Measurements from ENCODE around the gene DIPK1A. TPM values are rescaled to one million over a fixed set of nuclear protein-coding genes. Genes with fewer than 3 reads are reported as not detected.
A peak's percentile ranks its signal among the peaks of the same experiment; 100 is the strongest.

Gene DIPK1A
- total and polyA plus RNA-seq, 9 donors, result 5.9 to 11.0 (median 9.1) TPM

DNA sequence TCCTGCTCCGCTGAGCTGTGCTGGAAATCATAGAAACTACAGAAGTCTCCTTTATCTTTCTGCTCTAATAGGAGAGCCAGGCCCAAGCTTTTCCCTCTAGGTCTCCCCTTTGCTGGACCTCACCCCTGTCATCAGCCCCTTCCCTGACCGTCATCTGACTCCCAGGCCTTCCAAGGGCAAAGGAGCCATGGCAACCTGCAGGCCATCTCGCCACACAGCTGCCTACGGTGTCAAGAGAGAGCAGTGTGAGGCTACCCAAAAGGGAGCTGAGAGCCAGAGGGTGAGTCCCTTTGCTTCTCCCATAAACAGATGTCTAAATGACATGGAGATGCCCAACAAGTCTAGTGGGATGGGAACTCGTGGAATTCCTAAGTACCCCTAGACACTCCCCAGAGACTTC, 37.6 kb upstream of the DIPK1A start:
- no peak for DNase-seq
- H3K27me3 ChIP-seq (ENCODE audit: control insufficient read depth, insufficient read depth, low read length), result peaks cover 15% of the 10 kb centered on the region
- H3K4me3 ChIP-seq (ENCODE audit: low read length), result no peak overlapping the region
- WGBS (ENCODE audit: insufficient coverage), result 90% methylated on average over 1 of the region's 5 CpGs
- no peaks in the 10 kb centered on the region for H3K36me3 ChIP-seq (ENCODE audit: control insufficient read depth, insufficient read depth, low read length)
- peaks cover 9% of the 10 kb centered on the region for H3K4me1 ChIP-seq (ENCODE audit: control insufficient read depth, insufficient read depth, low read length)
- no peak overlapping the region for H3K27ac ChIP-seq (ENCODE audit: low read length)
- H3K9me3 ChIP-seq (replicated peaks; ENCODE audit: control insufficient read depth, low read depth, low read length), result no peaks in the 10 kb centered on the region

DNA sequence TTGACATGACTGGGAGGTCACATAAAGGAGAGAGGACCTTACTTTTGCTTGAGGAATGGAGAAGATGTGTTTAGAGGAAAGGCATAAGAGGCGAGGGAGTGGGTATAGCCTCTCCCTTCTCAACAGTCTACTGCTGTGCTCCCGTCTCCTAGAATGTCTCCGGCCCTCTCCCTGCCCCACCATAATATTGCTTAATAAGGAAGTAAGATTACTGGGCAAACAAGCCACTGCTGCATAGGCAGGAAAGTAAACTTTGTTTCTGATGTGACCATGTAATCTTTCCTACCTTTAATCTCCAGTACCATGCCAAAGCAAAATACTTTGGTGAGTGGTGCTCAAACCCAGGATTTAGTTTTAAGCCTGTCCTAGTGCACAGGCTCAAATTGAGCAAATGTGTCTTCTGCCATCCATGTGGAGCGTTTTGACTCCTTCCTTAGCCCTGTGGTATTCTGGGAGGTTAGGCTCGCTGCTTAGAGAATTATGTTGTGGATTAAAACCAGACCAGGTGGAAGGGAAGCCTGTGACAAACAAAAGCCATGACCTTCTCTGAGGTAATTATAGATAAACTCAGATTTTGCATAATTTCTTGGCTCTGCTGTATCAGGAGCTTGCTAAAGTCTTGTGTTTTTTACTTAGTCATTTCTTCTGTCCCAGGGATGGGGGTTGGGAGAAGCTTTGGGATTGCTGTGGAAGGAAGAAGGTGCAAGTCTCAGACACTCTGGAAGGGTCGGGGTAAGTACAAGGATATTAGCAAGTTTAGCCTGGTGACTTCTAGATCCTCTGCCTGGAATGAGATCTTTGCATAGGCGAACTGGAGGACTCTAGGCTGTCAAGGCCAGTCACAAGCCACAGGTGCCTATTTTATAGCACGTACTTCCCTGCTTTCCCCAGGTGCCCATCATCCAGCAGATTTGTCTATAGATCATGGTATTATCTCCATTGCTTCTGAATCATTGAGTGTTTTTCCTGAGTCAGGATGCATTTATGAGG, 34.5 kb upstream of the DIPK1A start:
- peaks cover 7% of the 10 kb centered on the region for H3K4me1 ChIP-seq (ENCODE audit: control insufficient read depth, insufficient read depth, low read length)
- H3K36me3 ChIP-seq (ENCODE audit: control insufficient read depth, insufficient read depth, low read length), result no peaks in the 10 kb centered on the region
- H3K4me3 ChIP-seq (ENCODE audit: low read length), result no peak overlapping the region
- 58% methylated on average over 4 of the region's 8 CpGs for WGBS (ENCODE audit: insufficient coverage)
- H3K27me3 ChIP-seq (ENCODE audit: control insufficient read depth, insufficient read depth, low read length), result peaks cover 5% of the 10 kb centered on the region
- DNase-seq, result no peak
- no peaks in the 10 kb centered on the region for H3K9me3 ChIP-seq (replicated peaks; ENCODE audit: control insufficient read depth, low read depth, low read length)
- H3K27ac ChIP-seq (ENCODE audit: low read length), result no peak overlapping the region

DNA sequence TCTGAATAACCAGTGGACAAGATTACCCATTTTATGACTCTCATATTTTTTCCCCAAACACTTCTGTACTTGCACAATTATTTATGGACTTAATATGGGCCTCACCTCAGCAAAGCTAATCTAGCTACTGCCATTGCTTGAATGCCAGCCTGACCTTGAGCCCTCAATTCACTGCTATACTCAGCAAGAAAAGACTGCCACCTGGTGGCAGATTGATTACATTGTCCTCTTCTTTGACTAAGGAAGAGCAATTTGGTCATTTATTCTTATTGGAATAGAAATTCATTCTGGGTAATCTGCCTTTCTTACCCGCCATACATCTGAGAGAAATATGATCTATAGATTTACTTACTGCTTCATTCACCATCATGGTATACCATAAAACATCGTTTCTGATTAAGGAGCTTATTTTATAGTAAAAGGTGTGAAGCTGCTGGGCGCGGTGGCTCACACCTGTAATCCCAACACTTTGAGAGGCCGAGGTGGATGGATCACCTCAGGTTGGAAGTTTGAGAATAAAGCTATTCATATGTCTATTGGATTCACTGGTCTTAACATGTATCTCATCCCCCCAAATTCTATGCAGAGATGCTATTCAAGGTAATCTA, 32.9 kb upstream of the DIPK1A start:
- H3K27ac ChIP-seq (ENCODE audit: low read length), result no peak overlapping the region
- H3K9me3 ChIP-seq (replicated peaks; ENCODE audit: control insufficient read depth, low read depth, low read length), result no peaks in the 10 kb centered on the region
- H3K27me3 ChIP-seq (ENCODE audit: control insufficient read depth, insufficient read depth, low read length), result peaks cover 5% of the 10 kb centered on the region
- H3K4me3 ChIP-seq (ENCODE audit: low read length), result no peak overlapping the region
- DNase-seq, result peak; percentile 92
- H3K36me3 ChIP-seq (ENCODE audit: control insufficient read depth, insufficient read depth, low read length), result no peaks in the 10 kb centered on the region
- no CpG with 5 or more reads among the region's 5 CpGs for WGBS (ENCODE audit: insufficient coverage)
- H3K4me1 ChIP-seq (ENCODE audit: control insufficient read depth, insufficient read depth, low read length), result peaks cover 2% of the 10 kb centered on the region

DNA sequence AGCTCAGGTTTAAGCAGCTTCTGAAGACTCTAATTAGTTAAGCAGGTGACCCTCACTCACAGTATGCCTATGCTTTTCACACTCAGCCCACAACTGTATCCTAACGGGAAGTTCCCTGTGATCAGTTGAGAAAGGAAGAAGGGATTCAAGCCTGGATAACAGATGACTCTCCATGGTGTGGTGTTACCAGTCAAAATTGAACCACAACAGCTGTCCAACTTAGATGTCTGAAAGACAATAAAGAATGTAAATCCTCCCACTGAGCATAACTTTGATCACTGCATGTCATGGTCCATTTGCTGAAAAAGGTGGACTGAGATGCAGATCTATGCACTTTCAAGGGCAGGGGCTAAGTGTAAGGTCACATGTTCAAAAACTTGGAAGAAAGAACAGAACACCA, 32.3 kb upstream of the DIPK1A start:
- Histone ChIP-seq H3K36me3 (ENCODE audit: control insufficient read depth, insufficient read depth, low read length) (no peaks in the 10 kb centered on the region), H3K9me3 (replicated peaks; ENCODE audit: control insufficient read depth, low read depth, low read length) (no peaks in the 10 kb centered on the region), H3K27me3 (ENCODE audit: control insufficient read depth, insufficient read depth, low read length) (peaks cover 5% of the 10 kb centered on the region), H3K4me1 (ENCODE audit: control insufficient read depth, insufficient read depth, low read length) (no peaks in the 10 kb centered on the region), H3K27ac (ENCODE audit: low read length) (no peak overlapping the region), H3K4me3 (ENCODE audit: low read length) (no peak overlapping the region)
- no CpG with 5 or more reads among the region's 1 CpG for whole genome bisulfite sequencing (ENCODE audit: insufficient coverage)
- no peak for DNase-seq

DNA sequence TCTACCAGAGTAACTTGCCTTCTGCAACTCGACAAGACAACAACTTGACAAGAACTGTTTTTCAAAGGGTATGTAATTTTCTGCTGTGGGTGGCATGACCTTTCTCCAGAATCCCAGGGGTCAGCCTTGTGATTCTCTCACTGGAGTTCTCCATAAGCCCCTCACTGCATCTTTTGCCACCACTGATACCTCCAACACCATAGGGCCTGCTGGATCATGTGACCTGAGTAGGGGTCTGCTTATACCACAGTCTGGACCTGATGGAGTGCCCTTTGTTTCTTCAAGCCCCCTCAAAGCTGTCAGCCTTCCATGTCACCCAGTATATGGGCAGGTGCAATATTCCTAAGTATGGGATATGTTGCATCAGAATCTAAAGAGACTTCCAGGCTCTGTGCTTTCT, 31.6 kb upstream of the DIPK1A start:
- Histone ChIP-seq H3K4me1 (ENCODE audit: control insufficient read depth, insufficient read depth, low read length) (no peaks in the 10 kb centered on the region), H3K36me3 (ENCODE audit: control insufficient read depth, insufficient read depth, low read length) (no peaks in the 10 kb centered on the region), H3K27ac (ENCODE audit: low read length) (no peak overlapping the region), H3K4me3 (ENCODE audit: low read length) (no peak overlapping the region), H3K27me3 (ENCODE audit: control insufficient read depth, insufficient read depth, low read length) (peaks cover 3% of the 10 kb centered on the region), H3K9me3 (replicated peaks; ENCODE audit: control insufficient read depth, low read depth, low read length) (no peaks in the 10 kb centered on the region)
- no peak for DNase-seq
- no CpG with 5 or more reads among the region's 1 CpG for WGBS (ENCODE audit: insufficient coverage)

DNA sequence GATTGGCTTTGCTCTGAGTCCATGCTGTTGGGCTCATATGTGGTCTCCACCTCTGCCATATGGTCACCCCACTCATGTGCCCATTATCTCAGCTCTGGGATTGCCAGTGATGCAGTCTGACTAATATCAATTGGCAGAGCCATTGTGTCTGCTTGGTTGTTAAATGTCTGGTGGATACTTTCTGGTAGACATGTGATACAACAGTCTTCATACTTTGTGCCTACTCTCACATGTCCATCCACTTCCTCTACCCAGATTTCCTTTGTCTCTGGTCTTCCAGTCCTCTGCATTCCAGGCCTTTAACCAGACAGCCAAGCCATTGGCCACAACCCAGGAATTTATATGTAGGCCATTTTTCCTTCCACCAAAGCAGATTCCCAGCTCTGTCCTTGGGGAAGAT, 30.8 kb upstream of the DIPK1A start:
- no peaks in the 10 kb centered on the region for H3K27me3 ChIP-seq (ENCODE audit: control insufficient read depth, insufficient read depth, low read length)
- H3K9me3 ChIP-seq (replicated peaks; ENCODE audit: control insufficient read depth, low read depth, low read length), result no peaks in the 10 kb centered on the region
- no peak overlapping the region for H3K27ac ChIP-seq (ENCODE audit: low read length)
- no peaks in the 10 kb centered on the region for H3K36me3 ChIP-seq (ENCODE audit: control insufficient read depth, insufficient read depth, low read length)
- H3K4me3 ChIP-seq (ENCODE audit: low read length), result no peak overlapping the region
- DNase-seq, result no peak
- no peaks in the 10 kb centered on the region for H3K4me1 ChIP-seq (ENCODE audit: control insufficient read depth, insufficient read depth, low read length)

DNA sequence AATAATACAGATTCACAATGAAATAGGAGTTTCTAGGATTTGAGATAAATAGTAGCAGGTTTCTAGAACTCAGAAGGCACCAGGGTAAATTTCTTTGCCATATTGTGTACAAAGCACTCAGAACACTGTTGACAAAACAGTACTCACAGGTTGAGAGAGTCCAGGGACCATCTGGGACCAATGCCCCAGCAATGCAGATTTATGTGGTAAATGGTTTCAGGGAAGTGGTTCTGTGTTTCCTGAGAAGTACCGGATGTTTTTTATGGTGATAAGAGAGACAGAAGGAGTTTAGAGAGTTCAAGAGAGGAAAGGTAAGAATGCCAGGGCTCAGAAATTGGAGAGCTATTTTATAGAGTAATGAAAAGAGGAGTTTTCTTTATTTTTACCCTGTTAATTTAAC, 29.6 kb upstream of the DIPK1A start:
- Histone ChIP-seq H3K4me1 (ENCODE audit: control insufficient read depth, insufficient read depth, low read length) (no peaks in the 10 kb centered on the region), H3K27ac (ENCODE audit: low read length) (no peak overlapping the region), H3K27me3 (ENCODE audit: control insufficient read depth, insufficient read depth, low read length) (no peaks in the 10 kb centered on the region), H3K36me3 (ENCODE audit: control insufficient read depth, insufficient read depth, low read length) (no peaks in the 10 kb centered on the region), H3K4me3 (ENCODE audit: low read length) (no peak overlapping the region), H3K9me3 (replicated peaks; ENCODE audit: control insufficient read depth, low read depth, low read length) (no peaks in the 10 kb centered on the region)
- DNase-seq, result no peak
- WGBS (ENCODE audit: insufficient coverage), result no CpG with 5 or more reads among the region's 1 CpG

DNA sequence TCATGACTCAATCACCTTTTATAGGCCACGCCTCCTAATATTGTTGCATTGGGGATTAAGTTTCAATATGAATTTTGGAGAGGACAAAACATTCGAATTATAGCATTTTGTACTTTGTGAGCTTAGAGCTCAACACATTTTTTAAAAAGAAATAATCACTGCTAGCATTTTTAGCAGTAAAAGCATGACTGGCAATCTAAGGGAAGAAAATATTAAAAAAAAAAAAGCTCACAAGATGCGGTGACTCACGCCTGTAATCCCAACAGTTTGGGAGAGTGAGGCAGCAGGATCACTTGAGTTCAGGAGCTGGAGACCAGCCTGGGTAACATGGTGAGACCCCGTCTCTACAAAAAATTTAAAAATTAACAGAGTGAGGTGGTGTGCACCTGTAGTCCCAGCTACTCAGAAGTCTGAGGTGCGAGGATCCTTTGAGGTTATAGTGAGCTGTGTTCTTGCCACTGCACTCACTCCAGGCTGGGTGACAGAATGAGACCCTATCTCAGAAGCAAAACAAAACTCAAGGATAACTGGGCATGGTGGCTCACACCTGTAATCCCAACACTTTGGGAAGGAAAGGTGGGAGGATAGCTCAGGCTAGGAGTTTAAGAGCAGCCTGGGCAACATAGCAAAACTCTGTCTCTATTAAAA, 28.8 kb upstream of the DIPK1A start:
- H3K36me3 ChIP-seq (ENCODE audit: control insufficient read depth, insufficient read depth, low read length), result no peaks in the 10 kb centered on the region
- H3K27me3 ChIP-seq (ENCODE audit: control insufficient read depth, insufficient read depth, low read length), result no peaks in the 10 kb centered on the region
- DNase-seq, result no peak
- H3K4me3 ChIP-seq (ENCODE audit: low read length), result no peak overlapping the region
- 81% methylated on average over 4 of the region's 6 CpGs for WGBS (ENCODE audit: insufficient coverage)
- no peak overlapping the region for H3K27ac ChIP-seq (ENCODE audit: low read length)
- no peaks in the 10 kb centered on the region for H3K9me3 ChIP-seq (replicated peaks; ENCODE audit: control insufficient read depth, low read depth, low read length)
- H3K4me1 ChIP-seq (ENCODE audit: control insufficient read depth, insufficient read depth, low read length), result no peaks in the 10 kb centered on the region

DNA sequence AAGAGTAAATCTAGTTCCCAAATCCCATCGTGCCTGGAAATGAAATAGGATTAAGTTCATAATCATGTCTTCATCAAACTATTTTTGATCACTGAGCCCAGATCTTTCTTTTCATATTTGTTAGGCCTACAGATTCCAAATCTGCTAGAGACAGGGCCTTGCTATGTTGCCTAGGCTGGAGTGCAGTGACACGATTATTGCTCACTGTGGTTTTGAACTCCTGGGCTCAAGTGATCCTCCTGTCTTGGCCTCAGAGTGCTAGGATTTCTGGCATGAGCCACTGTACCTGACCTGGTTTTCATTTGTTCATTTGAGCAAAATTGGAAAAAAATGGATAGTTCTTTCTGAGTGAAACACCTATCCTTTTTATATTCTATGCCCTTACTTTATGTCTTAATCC, 28.0 kb upstream of the DIPK1A start:
- no peak overlapping the region for H3K27ac ChIP-seq (ENCODE audit: low read length)
- H3K4me3 ChIP-seq (ENCODE audit: low read length), result no peak overlapping the region
- no peaks in the 10 kb centered on the region for H3K9me3 ChIP-seq (replicated peaks; ENCODE audit: control insufficient read depth, low read depth, low read length)
- WGBS (ENCODE audit: insufficient coverage), result 80% methylated on average over 1 of the region's 2 CpGs
- no peaks in the 10 kb centered on the region for H3K4me1 ChIP-seq (ENCODE audit: control insufficient read depth, insufficient read depth, low read length)
- no peaks in the 10 kb centered on the region for H3K36me3 ChIP-seq (ENCODE audit: control insufficient read depth, insufficient read depth, low read length)
- no peaks in the 10 kb centered on the region for H3K27me3 ChIP-seq (ENCODE audit: control insufficient read depth, insufficient read depth, low read length)
- DNase-seq, result no peak

DNA sequence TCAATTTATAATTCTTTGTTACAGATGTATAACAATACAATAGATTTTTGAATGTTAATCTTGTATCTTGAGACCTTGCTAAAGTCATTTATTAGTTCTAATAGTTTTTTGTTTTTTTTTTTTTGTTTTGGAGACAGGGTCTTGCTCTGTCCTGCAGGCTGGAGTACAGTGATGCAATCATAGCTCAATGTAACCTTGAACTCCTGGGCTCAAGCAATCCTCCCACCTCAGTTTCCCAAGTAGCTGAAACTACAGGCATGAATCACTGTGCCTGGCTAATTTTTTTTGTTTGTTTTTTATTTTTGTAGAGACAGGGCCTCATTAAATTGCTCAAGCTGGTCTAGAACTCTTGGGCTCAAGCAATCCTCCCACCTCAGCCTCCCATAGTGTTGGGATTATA, 26.2 kb upstream of the DIPK1A start:
- Histone ChIP-seq H3K9me3 (replicated peaks; ENCODE audit: control insufficient read depth, low read depth, low read length) (no peaks in the 10 kb centered on the region), H3K36me3 (ENCODE audit: control insufficient read depth, insufficient read depth, low read length) (no peaks in the 10 kb centered on the region), H3K27me3 (ENCODE audit: control insufficient read depth, insufficient read depth, low read length) (no peaks in the 10 kb centered on the region), H3K4me3 (ENCODE audit: low read length) (no peak overlapping the region), H3K4me1 (ENCODE audit: control insufficient read depth, insufficient read depth, low read length) (no peaks in the 10 kb centered on the region), H3K27ac (ENCODE audit: low read length) (no peak overlapping the region)
- no peak for DNase-seq
